Measurements from ENCODE around the gene SORBS1.

SORBS1 gene

DNA sequence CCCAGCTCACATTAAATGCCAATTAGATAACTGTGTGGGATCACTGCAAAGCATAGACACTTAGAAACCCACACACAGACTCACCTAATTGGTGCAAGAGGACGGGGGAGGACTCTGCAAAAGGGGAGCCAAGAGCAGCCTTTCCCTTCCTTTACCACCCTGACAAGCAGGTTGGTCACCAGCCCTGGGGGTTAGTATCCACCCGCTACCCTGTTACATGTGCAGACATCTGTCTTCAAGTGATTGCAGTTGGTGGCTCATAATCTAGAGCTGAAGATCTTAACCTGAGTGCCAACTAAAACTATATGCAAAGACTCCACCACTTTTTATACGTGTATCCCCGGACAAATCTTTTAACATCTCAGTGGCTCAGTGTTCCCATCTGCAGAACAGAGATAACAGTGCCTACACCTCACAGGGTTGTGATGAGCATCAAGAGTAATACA is 56.9 kb downstream of the SORBS1 start:
- DNase-seq (ENCODE audit: low read depth, low spot score), result no peak
- WGBS (ENCODE audit: insufficient coverage, insufficient read length), result no CpG with 5 or more reads among the region's 4 CpGs
- Histone ChIP-seq H3K27me3 (ENCODE audit: control insufficient read depth, insufficient read depth, low read length) (no peaks in the 10 kb centered on the region), H3K36me3 (ENCODE audit: control insufficient read depth, insufficient read depth, low read length) (no peaks in the 10 kb centered on the region), H3K9me3 (ENCODE audit: control insufficient read depth, insufficient read depth, low read length) (no peaks in the 10 kb centered on the region), H3K4me1 (ENCODE audit: control insufficient read depth, insufficient read depth, low read length) (peaks cover 7% of the 10 kb centered on the region; the same call in 1 of the 2 replicates), H3K27ac (ENCODE audit: low read length) (no peak overlapping the region), H3K4me3 (ENCODE audit: low read length) (no peak overlapping the region)

DNA sequence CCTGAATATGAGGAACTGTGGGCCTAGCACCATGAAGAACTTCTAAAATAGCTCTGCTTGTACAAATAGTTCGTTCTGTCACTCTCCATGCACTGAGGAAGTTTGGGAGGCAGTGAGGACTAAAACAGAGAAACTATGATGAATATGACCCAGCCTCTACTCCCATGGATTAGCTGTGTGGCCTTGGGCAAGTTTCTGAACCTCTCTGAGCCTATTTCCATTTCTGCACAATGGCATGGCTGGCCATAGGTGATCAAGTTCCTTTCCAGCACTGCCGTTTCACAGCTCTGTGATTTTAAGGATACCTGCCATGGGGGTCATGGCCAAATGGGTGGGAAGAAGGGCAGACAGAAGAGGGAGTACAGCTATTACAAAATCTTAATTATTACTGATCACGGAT is 57.6 kb downstream of the SORBS1 start:
- no CpG with 5 or more reads among the region's 3 CpGs for WGBS (ENCODE audit: insufficient coverage, insufficient read length)
- Histone ChIP-seq H3K4me3 (ENCODE audit: low read length) (no peak overlapping the region), H3K36me3 (ENCODE audit: control insufficient read depth, insufficient read depth, low read length) (no peaks in the 10 kb centered on the region), H3K4me1 (ENCODE audit: control insufficient read depth, insufficient read depth, low read length) (peaks cover 6% of the 10 kb centered on the region; the same call in 1 of the 2 replicates), H3K27ac (ENCODE audit: low read length) (no peak overlapping the region), H3K9me3 (ENCODE audit: control insufficient read depth, insufficient read depth, low read length) (no peaks in the 10 kb centered on the region), H3K27me3 (ENCODE audit: control insufficient read depth, insufficient read depth, low read length) (no peaks in the 10 kb centered on the region)
- DNase-seq (ENCODE audit: low read depth, low spot score), result no peak

DNA sequence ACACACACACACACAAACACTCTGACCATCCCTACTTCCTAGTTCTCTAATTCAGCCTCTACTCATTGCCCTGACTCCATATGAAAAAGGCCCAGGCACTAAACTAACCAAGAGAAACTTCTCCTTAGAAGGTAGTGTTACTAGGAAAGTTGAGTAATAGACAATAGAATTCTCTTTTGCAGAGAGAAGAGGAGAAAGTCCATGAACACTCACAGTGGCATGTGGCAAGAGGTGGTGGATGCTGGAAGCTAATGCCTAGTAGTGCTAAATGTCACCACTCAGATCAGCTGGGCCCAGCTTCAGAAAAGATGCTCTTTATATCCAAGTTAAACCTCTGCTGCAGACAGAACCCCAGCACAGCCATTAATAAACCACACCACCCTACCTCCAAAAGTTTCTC is 58.2 kb downstream of the SORBS1 start:
- Histone ChIP-seq H3K36me3 (ENCODE audit: control insufficient read depth, insufficient read depth, low read length) (no peaks in the 10 kb centered on the region), H3K27me3 (ENCODE audit: control insufficient read depth, insufficient read depth, low read length) (no peaks in the 10 kb centered on the region), H3K9me3 (ENCODE audit: control insufficient read depth, insufficient read depth, low read length) (no peaks in the 10 kb centered on the region), H3K4me3 (ENCODE audit: low read length) (no peak overlapping the region), H3K27ac (ENCODE audit: low read length) (no peak overlapping the region), H3K4me1 (ENCODE audit: control insufficient read depth, insufficient read depth, low read length) (peaks cover 6% of the 10 kb centered on the region; the same call in 1 of the 2 replicates)
- no peak for DNase-seq (ENCODE audit: low read depth, low spot score)

- no peak overlapping the region for H3K4me3 ChIP-seq (ENCODE audit: low read length)
Measured at GRCh38 chr10:95502377-95502776, 58.8 kb downstream of the SORBS1 start.

DNA sequence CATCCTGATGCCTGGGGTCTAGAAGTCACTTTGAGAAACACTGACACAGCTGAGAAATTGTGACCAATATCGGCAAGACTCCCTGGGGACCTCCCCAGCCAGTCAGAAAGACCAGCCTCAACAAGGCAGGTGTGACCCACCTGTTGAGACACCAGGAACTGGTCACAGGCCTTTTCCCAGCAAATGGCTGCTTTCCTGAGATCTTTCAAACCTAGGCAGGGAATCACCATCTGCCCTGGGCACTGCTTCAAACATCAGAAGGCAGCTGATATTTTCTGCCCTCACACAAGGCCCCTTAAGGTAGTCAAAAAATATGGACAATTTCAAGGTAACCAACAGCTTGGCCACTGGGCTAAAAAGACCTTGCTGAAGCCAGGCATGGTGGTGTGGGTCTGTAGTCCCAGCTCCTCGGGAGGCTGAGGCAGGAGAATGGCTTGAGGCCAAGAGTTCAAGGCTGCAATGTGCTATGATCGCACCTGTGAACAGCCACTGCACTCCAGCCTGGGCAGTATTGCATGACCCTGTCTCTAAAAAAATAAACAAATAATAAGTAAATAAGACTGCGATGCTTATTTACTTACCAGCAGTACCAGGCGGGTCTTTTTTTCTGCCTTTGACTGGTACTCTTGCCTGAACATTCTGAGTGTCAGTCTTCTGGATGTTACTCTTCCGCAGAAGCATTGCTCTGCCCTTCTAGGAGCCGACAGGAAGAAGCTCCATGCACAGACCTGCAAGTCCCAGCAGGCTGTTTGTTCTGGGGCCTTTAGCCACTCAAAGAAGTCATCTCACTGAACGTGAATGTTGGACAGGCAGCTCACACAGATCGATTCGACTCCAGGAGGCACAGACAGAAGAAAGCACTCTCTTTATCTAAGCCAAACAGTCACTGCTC is 59.7 kb downstream of the SORBS1 start:
- peaks cover 6% of the 10 kb centered on the region; the same call in 1 of the 2 replicates for H3K4me1 ChIP-seq (ENCODE audit: control insufficient read depth, insufficient read depth, low read length)
- no peak overlapping the region for H3K4me3 ChIP-seq (ENCODE audit: low read length)
- no peak overlapping the region for H3K27ac ChIP-seq (ENCODE audit: low read length)
- WGBS (ENCODE audit: insufficient coverage, insufficient read length), result no CpG with 5 or more reads among the region's 10 CpGs
- H3K9me3 ChIP-seq (ENCODE audit: control insufficient read depth, insufficient read depth, low read length), result no peaks in the 10 kb centered on the region
- DNase-seq (ENCODE audit: low read depth, low spot score), result no peak
- no peaks in the 10 kb centered on the region for H3K27me3 ChIP-seq (ENCODE audit: control insufficient read depth, insufficient read depth, low read length)
- no peaks in the 10 kb centered on the region for H3K36me3 ChIP-seq (ENCODE audit: control insufficient read depth, insufficient read depth, low read length)

More at GRCh38 chr10:95502377-95502776, 58.8 kb downstream of the SORBS1 start:
- no peak for DNase-seq (ENCODE audit: low read depth, low spot score)
- Histone ChIP-seq H3K9me3 (ENCODE audit: control insufficient read depth, insufficient read depth, low read length) (no peaks in the 10 kb centered on the region), H3K36me3 (ENCODE audit: control insufficient read depth, insufficient read depth, low read length) (no peaks in the 10 kb centered on the region), H3K4me1 (ENCODE audit: control insufficient read depth, insufficient read depth, low read length) (peaks cover 6% of the 10 kb centered on the region; the same call in 1 of the 2 replicates), H3K27ac (ENCODE audit: low read length) (no peak overlapping the region), H3K27me3 (ENCODE audit: control insufficient read depth, insufficient read depth, low read length) (no peaks in the 10 kb centered on the region)
- no CpG with 5 or more reads among the region's 1 CpG for WGBS (ENCODE audit: insufficient coverage, insufficient read length)

- WGBS (ENCODE audit: insufficient coverage, insufficient read length), result no CpG with 5 or more reads among the region's 7 CpGs
- no peak overlapping the region for H3K27ac ChIP-seq (ENCODE audit: low read length)
- no peak for DNase-seq (ENCODE audit: low read depth, low spot score)
Measured at GRCh38 chr10:95500649-95501048, 60.5 kb downstream of the SORBS1 start.

DNA sequence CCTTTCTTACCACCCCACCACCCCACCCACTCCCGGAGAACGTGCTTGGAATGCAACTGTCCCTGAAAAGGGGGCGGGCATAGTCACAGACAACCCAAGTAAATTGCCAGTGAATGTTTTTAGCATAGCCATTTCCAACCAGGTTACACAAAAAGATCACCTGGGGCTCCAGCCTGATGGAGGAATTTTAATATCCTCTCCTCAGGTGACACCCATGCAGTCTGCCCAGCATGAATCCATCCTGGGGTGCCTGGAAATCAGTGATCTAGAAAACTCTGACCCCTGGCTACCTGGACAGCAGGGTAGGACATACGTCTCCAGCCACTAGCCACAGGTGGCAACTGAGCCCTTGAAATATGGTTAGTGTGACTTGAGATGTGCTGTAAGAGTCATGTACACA is 61.1 kb downstream of the SORBS1 start:
- H3K4me3 ChIP-seq (ENCODE audit: low read length), result no peak overlapping the region
- H3K9me3 ChIP-seq (ENCODE audit: control insufficient read depth, insufficient read depth, low read length), result no peaks in the 10 kb centered on the region
- no peak overlapping the region for H3K27ac ChIP-seq (ENCODE audit: low read length)
- DNase-seq (ENCODE audit: low read depth, low spot score), result no peak
- H3K36me3 ChIP-seq (ENCODE audit: control insufficient read depth, insufficient read depth, low read length), result no peaks in the 10 kb centered on the region
- no CpG with 5 or more reads among the region's 4 CpGs for WGBS (ENCODE audit: insufficient coverage, insufficient read length)
- H3K4me1 ChIP-seq (ENCODE audit: control insufficient read depth, insufficient read depth, low read length), result peaks cover 3% of the 10 kb centered on the region; the same call in 1 of the 2 replicates
- no peaks in the 10 kb centered on the region for H3K27me3 ChIP-seq (ENCODE audit: control insufficient read depth, insufficient read depth, low read length)

More at GRCh38 chr10:95500649-95501048, 60.5 kb downstream of the SORBS1 start:
- H3K27me3 ChIP-seq (ENCODE audit: control insufficient read depth, insufficient read depth, low read length), result no peaks in the 10 kb centered on the region
- no peaks in the 10 kb centered on the region for H3K36me3 ChIP-seq (ENCODE audit: control insufficient read depth, insufficient read depth, low read length)
- H3K4me1 ChIP-seq (ENCODE audit: control insufficient read depth, insufficient read depth, low read length), result peaks cover 6% of the 10 kb centered on the region; the same call in 1 of the 2 replicates
- H3K4me3 ChIP-seq (ENCODE audit: low read length), result no peak overlapping the region
- H3K9me3 ChIP-seq (ENCODE audit: control insufficient read depth, insufficient read depth, low read length), result no peaks in the 10 kb centered on the region

DNA sequence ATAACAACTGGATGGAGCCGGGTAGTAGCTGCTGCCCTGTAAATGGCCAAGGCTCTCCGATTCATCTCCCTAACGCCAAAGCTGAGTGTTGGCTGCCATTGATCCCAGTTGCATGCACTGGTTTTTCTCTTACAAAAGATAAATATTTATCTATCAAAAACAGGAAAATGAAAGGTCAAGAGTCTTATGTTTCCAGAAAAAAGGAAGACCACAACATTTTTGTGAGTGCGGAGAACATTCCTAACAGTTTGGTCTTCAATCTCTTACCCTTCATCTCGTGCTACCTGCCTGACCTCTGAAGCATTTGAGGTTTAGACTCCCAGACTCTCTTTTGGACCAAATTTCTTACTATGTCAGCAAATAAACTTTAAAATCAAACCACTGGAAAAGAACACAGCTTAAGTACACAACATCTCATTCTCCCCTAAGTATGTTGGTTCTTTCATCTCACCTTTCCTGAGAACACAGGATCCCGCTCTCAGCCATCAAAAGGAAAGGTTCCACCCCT is 61.6 kb downstream of the SORBS1 start:
- no peaks in the 10 kb centered on the region for H3K36me3 ChIP-seq (ENCODE audit: control insufficient read depth, insufficient read depth, low read length)
- H3K4me3 ChIP-seq (ENCODE audit: low read length), result no peak overlapping the region
- WGBS (ENCODE audit: insufficient coverage, insufficient read length), result no CpG with 5 or more reads among the region's 6 CpGs
- no peak overlapping the region for H3K27ac ChIP-seq (ENCODE audit: low read length)
- no peaks in the 10 kb centered on the region for H3K9me3 ChIP-seq (ENCODE audit: control insufficient read depth, insufficient read depth, low read length)
- H3K27me3 ChIP-seq (ENCODE audit: control insufficient read depth, insufficient read depth, low read length), result no peaks in the 10 kb centered on the region
- peaks cover 1% of the 10 kb centered on the region; the same call in 1 of the 2 replicates for H3K4me1 ChIP-seq (ENCODE audit: control insufficient read depth, insufficient read depth, low read length)
- no peak for DNase-seq (ENCODE audit: low read depth, low spot score)

DNA sequence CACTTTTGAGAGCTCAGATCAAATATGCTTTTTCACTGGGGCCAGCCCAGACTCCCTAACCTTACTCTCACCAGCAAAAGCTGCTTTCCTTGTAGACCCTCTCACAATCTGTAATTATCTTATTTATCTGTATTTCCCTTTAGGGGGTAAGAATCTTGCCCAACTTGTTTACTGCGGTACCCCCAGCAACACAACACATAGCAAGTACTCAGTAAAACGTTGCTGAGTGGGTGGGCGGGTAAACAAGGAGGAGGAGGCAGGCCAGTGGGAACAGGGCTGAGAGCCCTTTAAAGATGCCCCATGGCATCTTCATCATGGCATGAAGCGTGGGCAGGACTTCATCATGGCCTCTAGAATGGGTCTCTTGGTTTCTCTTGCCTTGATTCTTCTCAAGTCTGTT is 64.2 kb downstream of the SORBS1 start:
- DNase-seq (ENCODE audit: low read depth, low spot score), result no peak
- whole genome bisulfite sequencing (ENCODE audit: insufficient coverage, insufficient read length), result no CpG with 5 or more reads among the region's 4 CpGs
- H3K9me3 ChIP-seq (ENCODE audit: control insufficient read depth, insufficient read depth, low read length), result no peaks in the 10 kb centered on the region
- H3K4me1 ChIP-seq (ENCODE audit: control insufficient read depth, insufficient read depth, low read length), result peaks cover 1% of the 10 kb centered on the region; the same call in 1 of the 2 replicates
- no peaks in the 10 kb centered on the region for H3K36me3 ChIP-seq (ENCODE audit: control insufficient read depth, insufficient read depth, low read length)
- no peak overlapping the region for H3K27ac ChIP-seq (ENCODE audit: low read length)
- H3K27me3 ChIP-seq (ENCODE audit: control insufficient read depth, insufficient read depth, low read length), result no peaks in the 10 kb centered on the region
- no peak overlapping the region for H3K4me3 ChIP-seq (ENCODE audit: low read length)

DNA sequence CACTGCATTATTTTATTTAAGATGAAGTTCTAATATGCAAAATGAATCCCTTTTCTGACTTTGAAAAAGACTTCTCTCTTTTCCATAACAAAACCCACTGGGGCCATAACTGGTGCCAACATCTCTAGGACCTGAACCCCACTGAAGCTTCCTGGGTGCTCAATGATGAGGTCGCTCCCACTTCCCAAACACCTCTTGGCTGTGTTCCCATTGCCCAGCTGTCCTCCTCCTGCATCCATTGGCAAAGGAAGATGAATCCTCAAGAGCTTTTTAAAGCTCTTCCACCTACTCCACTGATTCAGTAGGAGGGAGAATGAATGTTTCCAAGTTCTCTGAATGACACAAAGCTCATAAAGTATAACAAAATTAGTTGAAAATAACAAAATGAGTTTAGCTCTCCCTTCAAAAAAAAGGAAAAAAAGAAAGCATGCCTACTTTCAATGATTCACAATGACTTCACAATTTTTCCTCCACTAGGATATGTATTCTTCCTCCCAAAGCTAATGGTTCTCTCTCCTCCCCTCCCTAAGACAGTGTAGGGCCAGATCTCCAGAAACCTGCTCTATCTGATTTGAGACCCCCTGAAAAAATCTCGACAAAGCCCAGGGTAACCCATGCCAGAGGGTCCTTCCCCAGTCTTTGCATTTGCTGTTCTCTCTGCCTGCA is 64.8 kb downstream of the SORBS1 start:
- no peaks in the 10 kb centered on the region for H3K36me3 ChIP-seq (ENCODE audit: control insufficient read depth, insufficient read depth, low read length)
- H3K27me3 ChIP-seq (ENCODE audit: control insufficient read depth, insufficient read depth, low read length), result no peaks in the 10 kb centered on the region
- peaks cover 1% of the 10 kb centered on the region; the same call in 1 of the 2 replicates for H3K4me1 ChIP-seq (ENCODE audit: control insufficient read depth, insufficient read depth, low read length)
- no peak overlapping the region for H3K27ac ChIP-seq (ENCODE audit: low read length)
- no peak for DNase-seq (ENCODE audit: low read depth, low spot score)
- H3K4me3 ChIP-seq (ENCODE audit: low read length), result no peak overlapping the region
- H3K9me3 ChIP-seq (ENCODE audit: control insufficient read depth, insufficient read depth, low read length), result no peaks in the 10 kb centered on the region
- no CpG with 5 or more reads among the region's 2 CpGs for WGBS (ENCODE audit: insufficient coverage, insufficient read length)
